GM18868 (cell line): ENCODE measurements around the gene PRIM1.
"Not testable (repeated sequence)": the region's sequence is repeated elsewhere in the genome, so short reads cannot be mapped to it uniquely, and the experiment has no call there.

Source experiments
- ATAC-seq: cut with Tn5 transposase; IDR thresholded peaks from one replicate; pipeline ENCODE4 v1.9.1; 2021; ENCODE audit warnings: mild to moderate bottlenecking, moderate library complexity; ENCODE audit not compliant: unreplicated experiment

PRIM1 gene

DNA sequence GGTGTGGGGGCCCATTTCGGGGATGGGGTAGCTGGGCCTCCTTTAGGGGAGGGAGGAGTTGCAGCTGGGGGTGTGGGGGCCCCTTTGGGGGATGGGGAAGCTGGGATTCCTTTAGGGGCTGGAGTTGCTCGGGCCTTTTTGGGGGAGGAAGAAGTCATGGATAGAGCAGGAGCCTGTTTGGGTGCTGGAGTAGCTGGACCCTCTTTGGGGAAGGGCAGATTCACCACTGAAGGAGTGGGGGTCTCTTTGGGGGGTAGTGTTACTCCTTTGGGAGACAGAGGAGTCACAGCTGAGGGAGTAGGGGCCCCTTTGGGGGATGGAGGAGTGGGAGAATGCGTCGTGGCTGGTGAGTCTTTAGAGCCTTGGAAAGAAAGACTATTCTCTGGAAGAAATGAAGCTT lies 33.5 kb downstream of the PRIM1 start:
- no peak for ATAC-seq

DNA sequence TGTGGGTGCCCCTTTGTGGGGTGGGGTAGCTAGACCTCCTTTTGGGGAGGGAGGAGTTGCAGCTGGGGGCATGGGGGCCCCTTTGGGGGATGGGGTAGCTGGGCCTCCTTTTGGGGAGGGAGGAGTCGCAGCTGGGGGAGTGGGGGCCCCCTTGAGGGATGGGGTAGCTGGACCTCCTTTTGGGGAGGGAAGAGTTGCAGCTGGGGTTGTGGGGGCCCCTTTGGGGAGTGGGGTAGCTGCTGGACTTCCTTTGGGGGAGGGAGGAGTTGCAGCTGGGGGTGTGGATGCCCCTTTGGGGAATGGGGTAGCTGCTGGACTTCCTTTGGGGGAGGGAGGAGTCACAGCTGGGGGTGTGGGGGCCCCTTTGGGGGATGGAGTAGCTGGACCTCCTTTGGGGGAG lies 34.0 kb downstream of the PRIM1 start:
- no peak for ATAC-seq

DNA sequence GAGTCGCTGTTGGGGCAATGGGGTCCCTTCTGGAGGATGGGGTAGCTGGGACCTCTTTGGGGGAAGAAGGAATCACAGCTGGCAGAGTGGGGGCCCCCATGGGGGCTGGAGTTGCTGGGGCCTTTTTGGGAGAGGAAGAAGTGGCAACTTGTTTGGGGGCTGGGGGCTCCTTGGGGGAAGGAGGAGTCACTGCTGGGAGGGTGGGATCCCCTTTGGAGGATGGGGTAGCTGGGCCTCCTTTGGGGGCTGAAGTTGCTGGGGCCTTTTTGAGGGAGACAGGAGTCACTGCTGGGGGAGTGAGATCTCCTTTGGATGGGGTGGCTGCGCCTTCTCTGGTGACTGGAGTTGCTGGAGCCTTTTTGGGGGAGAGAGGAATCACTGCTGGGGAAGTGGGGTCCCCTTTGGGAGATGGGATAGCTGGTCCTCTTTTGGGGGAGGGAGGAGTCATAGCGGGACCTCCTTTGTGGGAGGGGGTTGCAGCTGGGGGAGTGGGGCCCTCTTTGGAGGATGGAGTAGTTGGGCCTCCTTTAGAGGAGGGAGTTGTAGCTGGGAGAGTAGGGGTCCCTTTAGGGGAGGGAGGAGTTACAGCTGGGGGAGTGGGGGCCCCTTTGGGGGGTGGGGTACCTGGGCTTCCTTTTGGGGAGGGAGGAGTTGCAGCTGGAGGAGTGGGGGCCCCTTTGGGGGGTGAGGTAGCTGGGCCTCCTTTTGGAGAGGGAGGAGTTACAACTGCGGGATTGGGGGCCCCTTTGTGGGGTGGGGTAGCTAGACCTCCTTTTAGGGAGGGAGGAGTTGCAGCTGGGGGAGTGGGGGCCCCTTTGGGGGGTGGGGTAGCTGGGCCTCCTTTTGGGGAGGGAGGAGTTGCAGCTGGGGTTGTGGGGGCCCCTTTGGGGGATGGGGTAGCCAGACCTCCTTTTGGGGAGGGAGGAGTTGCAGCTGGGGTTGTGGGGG lies 34.9 kb downstream of the PRIM1 start:
- ATAC-seq: no peak

DNA sequence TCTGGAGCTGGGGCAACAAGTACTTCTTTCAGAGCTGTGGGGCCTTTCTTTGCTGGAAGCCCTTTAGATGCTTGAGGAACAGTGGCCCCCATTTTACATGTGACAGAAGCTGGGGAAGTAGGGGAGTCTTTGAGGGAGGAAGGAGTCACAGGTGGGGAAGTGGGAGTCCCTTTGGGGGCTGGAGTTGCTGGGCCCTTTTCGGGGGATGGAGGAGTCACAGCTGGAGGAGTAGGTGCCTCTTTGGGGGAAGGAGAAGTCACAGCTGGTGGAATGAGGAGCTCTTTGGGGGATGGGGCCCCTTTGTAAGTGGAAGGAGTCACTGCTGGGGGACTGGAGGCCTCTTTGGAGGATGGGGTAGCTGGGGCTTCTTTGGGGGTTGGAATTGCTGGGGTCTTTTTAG lies 35.7 kb downstream of the PRIM1 start:
- ATAC-seq: no peak

DNA sequence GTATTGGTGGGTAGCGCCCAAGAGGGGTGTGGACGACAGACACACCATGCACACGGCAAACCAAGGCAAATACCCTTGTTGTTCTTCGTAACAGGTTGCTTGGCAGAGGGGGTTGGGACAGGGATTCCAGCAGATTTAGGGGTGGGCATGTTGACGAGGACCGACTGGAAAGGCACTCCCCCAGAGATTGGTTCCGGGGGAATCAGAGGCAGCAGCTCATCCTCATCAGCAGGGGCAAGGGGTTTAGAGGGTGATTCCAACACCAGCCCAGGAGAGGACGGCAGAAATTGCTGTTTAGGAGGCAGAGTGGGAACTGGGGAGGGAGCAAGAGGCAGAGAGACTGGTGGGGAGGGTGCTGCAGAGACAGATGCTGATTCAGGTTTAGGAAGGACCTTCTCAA lies 36.3 kb downstream of the PRIM1 start:
- ATAC-seq: no peak

DNA sequence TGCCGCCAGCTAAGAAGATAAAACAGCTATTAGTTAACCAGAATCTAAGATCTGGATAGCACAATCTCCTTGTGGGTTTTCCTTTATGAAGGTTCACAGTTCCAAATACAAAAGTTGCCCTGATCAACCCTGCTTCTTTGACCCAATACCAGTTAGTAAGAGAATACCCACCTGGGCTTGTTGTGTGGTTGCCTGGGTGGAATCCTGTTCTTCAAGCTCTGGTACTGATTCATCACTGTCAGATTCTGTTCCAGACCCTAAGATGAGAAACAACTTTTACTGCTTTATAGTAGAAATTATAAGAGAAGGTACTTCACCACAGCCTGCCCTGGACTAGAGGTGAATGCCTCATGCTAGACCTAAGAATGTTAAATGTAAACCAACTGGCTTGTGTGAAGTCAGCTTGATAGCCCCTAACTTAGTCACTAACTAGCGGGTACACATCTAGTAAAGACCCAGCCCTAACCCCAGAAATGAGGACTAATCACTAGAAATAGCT lies 37.6 kb downstream of the PRIM1 start:
- ATAC-seq: no peak

DNA sequence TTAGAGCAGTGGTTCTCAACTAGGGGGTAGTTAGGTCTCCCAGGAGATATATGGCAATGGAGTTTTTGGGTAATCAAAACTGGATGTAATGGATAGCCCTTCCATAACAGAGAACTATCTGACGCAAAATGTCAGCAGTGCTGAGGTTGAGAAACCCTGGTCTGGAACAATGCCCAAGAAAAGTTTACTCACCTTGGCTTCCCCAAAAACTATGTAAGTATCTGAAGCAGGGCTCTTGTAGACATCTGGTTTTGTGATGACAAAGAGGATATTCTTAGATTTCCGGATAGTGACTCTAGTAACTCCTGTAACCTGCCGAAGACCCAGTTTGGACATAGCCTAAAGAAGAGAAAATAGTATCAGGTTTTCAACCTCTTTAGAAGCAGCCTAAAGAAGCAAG lies 38.8 kb downstream of the PRIM1 start:
- ATAC-seq: no peak

DNA sequence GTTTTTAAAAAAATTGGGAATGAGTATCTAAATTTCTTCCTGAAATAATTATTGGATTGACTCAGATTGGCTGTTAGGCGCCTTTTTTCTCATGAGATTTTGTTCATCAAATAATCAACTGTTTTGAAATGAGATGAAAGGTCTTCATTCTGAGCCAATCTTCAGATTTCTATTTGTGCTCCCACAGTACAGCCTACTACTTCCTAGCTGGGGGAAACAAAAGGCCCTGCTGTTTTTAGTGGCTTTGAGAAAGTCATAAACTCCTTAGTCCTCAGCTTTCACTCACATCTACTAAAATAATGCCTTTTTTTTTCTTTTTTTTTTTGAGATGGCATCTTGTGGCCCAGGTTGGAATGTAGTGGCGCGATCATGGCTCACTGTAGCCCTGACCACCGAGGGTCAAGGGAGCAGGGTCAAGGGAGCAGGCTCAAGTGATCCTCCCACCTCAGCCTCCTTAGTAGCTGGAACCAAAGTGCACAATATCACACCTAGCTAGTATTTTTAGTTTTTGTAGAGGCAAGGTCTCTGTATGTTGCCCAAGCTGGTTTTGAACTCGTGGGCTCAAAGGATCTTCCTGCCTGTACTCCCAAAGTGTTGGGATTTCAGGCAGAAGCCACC lies 42.3 kb downstream of the PRIM1 start:
- no peak for ATAC-seq

DNA sequence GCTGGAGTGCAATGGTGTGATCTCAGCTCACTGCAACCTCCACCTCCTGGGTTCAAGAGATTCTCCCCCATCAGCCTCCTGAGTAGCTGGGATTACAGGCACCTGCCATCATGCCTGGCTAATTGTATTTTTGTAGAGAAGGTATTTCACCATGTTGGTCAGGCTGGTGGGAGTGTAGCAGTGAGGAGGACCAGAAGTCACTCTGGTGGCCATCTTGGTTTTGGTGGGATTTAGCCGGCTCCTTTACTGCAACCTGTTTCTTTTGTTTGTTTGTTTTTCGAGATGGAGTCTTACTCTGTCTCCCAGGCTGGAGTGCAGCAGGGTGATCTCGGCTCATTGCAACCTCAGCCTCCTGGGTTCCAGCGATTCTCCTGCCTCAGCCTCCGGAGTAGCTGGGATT lies 47.6 kb downstream of the PRIM1 start:
- ATAC-seq: not testable (repeated sequence)

DNA sequence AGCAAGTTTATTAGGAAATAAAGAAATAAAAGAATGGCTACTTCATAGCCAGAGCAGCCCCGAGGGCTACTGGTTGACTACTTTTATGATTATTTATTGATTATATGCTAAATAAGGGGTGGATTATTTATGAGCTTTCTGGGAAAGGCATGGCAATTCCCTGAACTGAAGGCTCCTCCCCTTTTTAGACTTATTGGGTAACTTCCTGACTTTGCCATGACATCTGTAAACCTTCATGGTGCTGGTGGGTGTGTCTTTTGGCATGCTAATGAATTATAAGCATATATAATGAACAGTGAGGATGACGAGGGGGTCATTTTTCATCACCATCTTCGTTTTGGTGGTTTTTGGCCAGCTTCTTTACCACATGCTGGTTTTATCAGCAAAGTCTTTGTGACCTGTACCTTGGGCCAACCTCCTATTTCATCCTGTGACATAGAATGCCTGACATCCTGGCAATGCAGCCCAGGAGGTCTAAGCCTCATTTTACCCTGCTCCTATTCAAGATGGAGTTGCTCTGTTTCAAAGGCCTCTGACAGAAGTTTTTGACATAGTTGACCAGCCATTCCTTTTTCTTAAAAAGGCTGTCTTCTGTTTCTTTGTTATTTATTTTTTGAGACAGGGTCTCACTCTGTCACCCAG lies 53.0 kb downstream of the PRIM1 start:
- no peak for ATAC-seq

DNA sequence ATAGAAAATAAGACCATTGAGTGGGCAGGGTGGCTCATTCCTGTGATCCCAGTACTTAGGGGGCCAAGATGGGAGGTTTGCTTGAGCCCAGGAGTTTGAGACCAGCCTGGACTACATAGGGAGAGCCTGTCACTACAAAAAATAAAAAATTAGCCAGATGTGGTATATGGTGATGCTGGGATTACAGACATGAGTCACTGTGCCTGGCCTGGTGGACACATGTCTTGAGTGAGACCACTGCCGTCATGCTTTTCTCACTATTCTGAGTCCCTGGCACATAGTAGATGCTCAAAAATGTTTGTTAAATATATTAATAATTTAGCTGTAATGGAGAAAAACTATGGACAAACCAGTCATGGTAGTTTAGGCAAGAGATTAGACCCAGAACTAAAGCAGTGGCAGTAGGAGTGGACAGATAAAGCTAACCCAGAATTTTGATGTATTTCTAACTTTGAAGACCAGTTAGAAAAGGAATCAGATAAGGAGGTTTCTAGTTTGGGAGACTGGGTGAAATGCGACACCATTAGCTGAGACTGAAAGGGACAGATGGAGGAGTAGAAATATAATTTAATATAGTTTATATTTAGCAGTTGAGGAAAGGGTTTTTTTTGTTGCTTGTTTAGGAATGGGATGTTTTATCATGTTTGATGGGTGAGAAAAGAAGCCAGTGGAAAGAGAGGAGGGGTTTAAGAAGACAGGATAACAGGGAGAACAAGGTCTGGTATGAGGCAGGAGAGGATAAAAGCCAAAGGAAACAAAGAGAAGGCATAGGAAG lies 56.6 kb downstream of the PRIM1 start:
- no peak for ATAC-seq

DNA sequence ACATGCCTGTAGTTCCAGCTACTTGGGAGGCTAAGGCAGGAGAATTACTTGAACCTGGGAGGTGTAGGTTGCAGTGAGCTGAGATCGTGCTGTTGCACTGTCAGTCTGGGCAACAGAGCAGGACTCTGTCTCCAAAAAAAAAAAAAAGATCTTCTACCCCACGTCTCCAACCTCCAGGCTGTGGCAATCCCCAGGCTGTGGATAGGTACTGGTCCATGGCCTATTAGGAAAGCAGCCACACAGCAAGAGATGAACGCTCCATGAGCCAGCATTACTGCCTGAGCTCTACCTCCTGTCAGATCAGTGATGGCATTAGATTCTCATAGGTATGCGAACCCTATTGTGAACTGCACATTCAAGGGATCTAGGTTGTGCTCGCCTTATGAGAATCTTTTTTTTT lies 58.0 kb downstream of the PRIM1 start:
- ATAC-seq: no peak

DNA sequence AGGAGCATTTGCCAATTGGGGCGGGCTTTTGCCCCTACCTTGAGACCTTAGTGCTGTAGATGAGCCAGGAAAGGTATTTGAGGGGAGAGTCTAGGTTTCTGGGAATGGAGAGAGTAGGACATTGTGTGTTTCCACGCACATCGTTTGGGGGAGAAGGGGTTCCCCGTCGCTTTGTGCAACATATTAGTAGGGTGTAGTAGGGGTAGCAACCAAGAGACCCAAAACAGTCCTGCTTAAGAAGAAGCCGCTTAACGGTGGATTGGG lies 63.3 kb downstream of the PRIM1 start:
- no peak for ATAC-seq

DNA sequence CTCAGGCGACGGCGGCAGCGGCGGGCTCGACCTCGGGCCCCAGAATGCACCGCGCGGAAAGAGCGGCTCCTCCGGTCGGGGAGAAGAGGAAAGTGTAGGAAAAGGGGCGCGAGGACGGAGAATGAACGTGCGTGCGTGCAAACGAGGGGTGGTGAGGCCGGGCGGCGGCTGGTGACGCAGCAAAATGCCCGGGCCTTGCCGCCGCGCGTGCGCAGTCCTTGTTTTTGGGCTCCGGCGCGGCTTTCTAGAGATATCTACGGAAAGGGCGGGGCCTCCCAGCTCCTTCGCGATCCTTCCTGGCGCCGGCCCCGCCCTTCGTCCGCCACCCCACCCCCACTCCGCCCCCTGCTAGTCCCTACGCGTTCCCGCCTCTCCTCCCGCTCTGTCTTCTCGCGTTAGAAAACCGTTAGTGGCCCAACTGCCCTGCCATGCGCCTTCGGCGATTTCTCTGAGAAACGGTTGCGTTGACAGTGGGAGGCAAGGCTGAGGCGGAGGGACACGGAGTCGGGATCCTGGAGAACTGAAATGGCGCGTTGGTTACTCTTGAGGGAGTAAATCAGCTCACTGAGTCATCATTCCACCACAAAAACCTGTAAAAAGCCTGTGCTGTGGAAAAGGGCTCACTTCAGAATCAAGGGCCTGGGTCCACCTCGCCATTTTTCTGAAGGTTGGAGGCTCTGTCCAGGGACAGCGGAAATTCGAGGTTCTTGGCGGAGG lies 63.8 kb downstream of the PRIM1 start, which contains the start of gene PTGES3:
Gene PTGES3 (minus strand): TSS at position 156 of the 717 bp plus-strand sequence. CDS start 285 bp downstream, outside the sequence.
- peak; percentile 74 for ATAC-seq

DNA sequence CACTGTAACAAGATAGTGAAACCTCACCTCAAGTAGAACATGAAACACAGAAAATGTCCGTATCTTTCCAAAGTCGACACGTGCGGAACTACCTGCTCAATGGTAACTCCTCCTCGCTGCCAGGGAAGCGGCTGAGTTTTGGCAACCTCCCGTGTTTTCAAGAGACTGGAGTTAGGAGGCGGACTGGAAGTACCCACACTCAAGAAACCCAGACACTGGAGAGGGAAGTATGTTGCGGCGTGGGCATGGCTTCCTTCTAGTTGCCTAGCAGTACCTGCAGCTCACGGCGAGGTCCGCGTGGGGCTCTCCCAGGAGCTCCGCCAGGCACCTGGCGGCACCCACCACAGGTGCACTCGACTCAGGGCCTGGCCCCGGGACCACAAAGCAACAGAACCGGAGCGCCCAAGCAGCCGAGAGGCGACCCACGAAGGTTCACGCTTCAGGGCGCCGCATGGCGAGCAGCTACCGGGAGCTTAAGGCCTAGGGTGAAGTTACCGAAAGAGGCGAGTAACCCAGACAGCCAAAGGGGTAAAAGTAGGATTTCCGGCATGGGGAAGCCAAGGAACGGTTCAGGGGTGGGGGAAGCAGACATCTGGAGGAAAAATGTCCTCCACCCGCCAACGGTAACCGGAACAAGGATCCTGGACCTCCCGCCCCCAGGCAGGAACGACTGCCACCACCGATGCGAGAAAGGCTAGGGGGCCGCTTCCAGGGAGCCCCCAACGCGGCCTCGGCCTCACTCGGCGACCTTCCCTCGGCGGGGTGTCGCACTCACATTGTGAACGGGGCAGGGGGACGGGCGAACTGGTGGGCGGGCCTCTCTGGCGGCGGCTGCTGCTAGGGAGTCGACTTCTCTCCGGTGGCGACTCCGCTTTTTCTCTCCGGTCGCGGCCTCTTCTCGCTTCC lies 64.6 kb downstream of the PRIM1 start:
- ATAC-seq: peak; percentile 29

DNA sequence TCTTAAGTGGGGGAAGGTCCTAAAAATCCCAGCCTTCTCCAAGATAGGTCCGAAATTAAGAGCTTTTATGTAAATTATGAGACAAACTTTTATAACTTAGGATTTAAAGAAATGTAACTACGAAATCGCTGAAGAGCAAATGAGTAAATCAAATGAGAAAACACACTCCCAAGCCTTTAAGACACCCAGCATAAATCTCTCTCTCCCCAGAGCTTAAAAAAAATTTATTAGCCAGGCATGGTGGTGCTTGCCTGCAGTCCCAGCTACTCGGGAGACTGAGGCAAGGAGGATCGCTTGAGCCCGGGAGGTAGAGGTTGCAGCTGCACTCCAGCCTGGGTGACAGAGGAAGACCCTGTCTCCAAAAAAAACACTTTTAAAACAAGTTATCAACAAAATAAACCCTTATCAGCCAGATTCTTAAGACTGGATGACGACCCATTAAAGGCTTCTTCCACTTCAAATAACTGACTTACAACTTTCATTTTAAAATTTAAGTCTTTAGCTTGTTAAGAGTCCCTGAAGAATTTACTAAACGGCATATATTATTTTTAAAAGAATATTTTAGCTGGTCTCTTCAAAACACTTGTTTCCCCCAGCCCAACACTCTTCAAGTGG lies 67.3 kb downstream of the PRIM1 start:
- ATAC-seq: no peak

DNA sequence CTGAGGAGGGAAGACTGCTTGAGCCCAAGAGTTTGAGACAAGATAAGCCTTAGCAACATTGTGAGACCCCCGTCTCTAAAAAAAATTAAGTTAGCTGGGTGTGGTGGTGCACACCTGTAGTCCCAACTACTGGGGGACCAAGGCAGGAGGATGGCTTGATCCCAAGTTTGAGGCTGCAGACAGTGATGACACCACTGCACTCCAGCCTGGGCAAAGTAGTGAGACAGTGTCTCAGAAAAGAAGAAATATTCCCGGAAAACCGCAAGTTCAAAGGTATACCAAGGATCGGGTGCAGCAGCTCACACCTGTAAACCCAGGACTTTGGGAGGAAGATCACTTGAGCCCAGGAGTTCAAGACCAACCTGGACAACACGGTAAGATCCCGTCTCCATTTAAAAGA lies 69.8 kb downstream of the PRIM1 start:
- no peak for ATAC-seq
